ENCODE results near the gene FERMT3. TPM values are rescaled to one million over a fixed set of nuclear protein-coding genes. Genes with fewer than 3 reads are reported as not detected.

The FERMT3 gene
- total and polyA plus RNA-seq, 2 of the 13 experiments (the other 11 are each of a cell fraction or from before 2014, with no cell fraction given), result 0.29 TPM; not detected in 1

DNA sequence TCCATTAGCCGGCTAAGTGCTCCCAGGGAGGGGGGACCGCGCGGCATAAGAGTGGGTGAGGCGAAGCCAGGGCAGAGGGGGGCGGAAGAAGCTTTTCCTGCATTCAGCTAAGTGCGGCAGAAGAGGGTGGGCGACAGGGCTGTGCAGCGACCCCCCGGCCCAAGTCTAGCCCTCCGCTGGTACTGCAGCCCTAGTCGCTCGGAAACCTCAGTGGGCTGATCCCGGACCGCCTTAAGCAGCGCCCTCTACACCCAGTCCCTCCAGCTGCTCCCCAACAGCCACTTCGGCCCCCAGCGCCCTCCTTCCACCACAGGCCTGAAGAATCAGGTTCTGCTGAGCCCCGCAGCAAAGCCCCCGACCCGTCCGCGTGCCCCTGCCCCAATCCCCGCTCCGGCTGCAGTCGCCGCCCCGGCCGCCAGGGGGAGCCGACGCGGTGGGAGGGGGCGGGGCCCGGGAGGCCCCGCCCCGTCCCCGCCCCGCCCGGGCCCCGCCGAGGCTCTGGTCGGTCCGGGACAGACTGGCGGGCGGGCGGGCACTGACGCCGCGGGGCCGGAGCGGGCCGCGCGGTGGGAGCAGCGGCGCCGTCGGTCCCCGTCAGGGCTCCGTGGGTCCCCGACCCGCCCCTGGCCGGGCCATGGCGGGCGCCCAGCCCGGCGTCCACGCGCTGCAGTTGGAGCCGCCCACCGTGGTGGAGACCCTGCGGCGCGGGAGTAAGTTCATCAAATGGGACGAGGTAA, 44.7 kb downstream of the FERMT3 start, which contains the start of gene PLCB3 (continued):
- TF ChIP-seq, protein P1, sequence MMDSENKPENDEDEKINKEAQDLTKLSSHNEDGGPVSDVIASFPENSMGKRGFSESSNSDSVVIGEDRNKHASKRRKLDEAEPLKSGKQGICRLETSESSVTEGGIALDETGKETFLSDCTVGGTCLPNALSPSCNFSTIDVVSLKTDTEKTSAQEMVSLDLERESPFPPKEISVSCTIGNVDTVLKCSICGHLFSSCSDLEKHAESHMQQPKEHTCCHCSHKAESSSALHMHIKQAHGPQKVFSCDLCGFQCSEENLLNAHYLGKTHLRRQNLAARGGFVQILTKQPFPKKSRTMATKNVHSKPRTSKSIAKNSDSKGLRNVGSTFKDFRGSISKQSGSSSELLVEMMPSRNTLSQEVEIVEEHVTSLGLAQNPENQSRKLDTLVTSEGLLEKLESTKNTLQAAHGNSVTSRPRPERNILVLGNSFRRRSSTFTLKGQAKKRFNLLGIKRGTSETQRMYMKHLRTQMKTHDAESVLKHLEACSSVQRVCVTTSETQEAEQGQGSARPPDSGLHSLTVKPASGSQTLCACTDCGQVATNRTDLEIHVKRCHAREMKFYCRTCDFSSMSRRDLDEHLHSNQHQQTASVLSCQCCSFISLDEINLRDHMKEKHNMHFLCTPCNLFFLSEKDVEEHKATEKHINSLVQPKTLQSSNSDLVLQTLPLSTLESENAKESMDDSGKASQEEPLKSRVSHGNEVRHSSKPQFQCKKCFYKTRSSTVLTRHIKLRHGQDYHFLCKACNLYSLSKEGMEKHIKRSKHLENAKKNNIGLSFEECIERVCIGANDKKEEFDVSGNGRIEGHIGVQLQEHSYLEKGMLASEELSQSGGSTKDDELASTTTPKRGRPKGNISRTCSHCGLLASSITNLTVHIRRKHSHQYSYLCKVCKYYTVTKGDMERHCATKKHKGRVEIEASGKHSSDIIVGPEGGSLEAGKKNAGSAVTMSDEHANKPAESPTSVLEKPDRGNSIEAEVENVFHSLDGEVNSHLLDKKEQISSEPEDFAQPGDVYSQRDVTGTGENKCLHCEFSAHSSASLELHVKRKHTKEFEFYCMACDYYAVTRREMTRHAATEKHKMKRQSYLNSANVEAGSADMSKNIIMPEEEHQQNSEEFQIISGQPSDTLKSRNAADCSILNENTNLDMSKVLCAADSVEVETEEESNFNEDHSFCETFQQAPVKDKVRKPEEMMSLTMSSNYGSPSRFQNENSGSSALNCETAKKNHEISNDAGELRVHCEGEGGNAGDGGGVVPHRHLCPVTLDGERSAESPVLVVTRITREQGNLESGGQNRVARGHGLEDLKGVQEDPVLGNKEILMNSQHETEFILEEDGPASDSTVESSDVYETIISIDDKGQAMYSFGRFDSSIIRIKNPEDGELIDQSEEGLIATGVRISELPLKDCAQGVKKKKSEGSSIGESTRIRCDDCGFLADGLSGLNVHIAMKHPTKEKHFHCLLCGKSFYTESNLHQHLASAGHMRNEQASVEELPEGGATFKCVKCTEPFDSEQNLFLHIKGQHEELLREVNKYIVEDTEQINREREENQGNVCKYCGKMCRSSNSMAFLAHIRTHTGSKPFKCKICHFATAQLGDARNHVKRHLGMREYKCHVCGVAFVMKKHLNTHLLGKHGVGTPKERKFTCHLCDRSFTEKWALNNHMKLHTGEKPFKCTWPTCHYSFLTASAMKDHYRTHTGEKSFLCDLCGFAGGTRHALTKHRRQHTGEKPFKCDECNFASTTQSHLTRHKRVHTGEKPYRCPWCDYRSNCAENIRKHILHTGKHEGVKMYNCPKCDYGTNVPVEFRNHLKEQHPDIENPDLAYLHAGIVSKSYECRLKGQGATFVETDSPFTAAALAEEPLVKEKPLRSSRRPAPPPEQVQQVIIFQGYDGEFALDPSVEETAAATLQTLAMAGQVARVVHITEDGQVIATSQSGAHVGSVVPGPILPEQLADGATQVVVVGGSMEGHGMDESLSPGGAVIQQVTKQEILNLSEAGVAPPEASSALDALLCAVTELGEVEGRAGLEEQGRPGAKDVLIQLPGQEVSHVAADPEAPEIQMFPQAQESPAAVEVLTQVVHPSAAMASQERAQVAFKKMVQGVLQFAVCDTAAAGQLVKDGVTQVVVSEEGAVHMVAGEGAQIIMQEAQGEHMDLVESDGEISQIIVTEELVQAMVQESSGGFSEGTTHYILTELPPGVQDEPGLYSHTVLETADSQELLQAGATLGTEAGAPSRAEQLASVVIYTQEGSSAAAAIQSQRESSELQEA (CRISPR knock-in tag; IDR thresholded peaks at IDR 0.05; ENCODE audit: not compliant biosample characterization), result no peak
- TF ChIP-seq, protein P2, sequence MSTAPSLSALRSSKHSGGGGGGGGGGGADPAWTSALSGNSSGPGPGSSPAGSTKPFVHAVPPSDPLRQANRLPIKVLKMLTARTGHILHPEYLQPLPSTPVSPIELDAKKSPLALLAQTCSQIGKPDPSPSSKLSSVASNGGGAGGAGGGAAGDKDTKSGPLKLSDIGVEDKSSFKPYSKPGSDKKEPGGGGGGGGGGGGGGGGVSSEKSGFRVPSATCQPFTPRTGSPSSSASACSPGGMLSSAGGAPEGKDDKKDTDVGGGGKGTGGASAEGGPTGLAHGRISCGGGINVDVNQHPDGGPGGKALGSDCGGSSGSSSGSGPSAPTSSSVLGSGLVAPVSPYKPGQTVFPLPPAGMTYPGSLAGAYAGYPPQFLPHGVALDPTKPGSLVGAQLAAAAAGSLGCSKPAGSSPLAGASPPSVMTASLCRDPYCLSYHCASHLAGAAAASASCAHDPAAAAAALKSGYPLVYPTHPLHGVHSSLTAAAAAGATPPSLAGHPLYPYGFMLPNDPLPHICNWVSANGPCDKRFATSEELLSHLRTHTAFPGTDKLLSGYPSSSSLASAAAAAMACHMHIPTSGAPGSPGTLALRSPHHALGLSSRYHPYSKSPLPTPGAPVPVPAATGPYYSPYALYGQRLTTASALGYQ (CRISPR knock-in tag; IDR thresholded peaks at IDR 0.05), result no peak
- no peak for TF ChIP-seq HNRNPUL1 (IDR thresholded peaks at IDR 0.05; ENCODE audit: low read depth, low read length)
- TF ChIP-seq, protein P3, sequence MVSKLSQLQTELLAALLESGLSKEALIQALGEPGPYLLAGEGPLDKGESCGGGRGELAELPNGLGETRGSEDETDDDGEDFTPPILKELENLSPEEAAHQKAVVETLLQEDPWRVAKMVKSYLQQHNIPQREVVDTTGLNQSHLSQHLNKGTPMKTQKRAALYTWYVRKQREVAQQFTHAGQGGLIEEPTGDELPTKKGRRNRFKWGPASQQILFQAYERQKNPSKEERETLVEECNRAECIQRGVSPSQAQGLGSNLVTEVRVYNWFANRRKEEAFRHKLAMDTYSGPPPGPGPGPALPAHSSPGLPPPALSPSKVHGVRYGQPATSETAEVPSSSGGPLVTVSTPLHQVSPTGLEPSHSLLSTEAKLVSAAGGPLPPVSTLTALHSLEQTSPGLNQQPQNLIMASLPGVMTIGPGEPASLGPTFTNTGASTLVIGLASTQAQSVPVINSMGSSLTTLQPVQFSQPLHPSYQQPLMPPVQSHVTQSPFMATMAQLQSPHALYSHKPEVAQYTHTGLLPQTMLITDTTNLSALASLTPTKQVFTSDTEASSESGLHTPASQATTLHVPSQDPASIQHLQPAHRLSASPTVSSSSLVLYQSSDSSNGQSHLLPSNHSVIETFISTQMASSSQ (IDR thresholded peaks at IDR 0.05; ENCODE audit: low read depth), result no peak
- TF ChIP-seq, protein P3 (CRISPR knock-in tag; IDR thresholded peaks at IDR 0.05; ENCODE audit: borderline replicate concordance), result no peak
- no peak for TF ChIP-seq SMAD3 (CRISPR knock-in tag; IDR thresholded peaks at IDR 0.05)
- TF ChIP-seq ZNF782 (CRISPR knock-in tag; IDR thresholded peaks at IDR 0.05; ENCODE audit: borderline replicate concordance), result no peak
- TF ChIP-seq, protein P4, sequence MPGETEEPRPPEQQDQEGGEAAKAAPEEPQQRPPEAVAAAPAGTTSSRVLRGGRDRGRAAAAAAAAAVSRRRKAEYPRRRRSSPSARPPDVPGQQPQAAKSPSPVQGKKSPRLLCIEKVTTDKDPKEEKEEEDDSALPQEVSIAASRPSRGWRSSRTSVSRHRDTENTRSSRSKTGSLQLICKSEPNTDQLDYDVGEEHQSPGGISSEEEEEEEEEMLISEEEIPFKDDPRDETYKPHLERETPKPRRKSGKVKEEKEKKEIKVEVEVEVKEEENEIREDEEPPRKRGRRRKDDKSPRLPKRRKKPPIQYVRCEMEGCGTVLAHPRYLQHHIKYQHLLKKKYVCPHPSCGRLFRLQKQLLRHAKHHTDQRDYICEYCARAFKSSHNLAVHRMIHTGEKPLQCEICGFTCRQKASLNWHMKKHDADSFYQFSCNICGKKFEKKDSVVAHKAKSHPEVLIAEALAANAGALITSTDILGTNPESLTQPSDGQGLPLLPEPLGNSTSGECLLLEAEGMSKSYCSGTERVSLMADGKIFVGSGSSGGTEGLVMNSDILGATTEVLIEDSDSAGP (CRISPR knock-in tag; IDR thresholded peaks at IDR 0.05; ENCODE audit: borderline replicate concordance), result peak; percentile 29; the same call in 1 of the 2 replicates
- TF ChIP-seq, protein P5, sequence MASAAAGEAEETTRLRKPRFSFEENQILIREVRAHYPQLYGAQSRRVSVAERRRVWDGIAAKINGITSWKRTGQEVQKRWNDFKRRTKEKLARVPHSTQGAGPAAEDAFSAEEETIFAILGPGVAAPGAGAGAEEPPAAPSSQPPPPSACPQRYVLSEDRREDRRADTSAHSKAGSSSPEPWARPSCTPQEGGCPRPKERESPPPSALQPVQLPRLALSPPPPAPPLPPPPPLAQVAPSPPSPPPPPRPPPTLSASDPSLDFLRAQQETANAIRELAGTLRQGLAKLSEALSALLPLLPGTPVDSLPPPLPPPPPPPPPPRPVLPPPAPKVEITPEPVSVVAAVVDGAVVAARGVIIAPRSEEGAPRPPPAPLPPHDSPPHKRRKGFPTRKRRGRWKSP (CRISPR knock-in tag; IDR thresholded peaks at IDR 0.05), result no peak
- peak; percentile 58; the same call in 1 of the 2 replicates for TF ChIP-seq KDM2A (CRISPR knock-in tag; IDR thresholded peaks at IDR 0.05; ENCODE audit: borderline replicate concordance, low read depth)
